IMR-90 (cell line): Measurements from ENCODE around the gene GLIS1. TPM values are rescaled to one million over a fixed set of nuclear protein-coding genes. Genes with fewer than 3 reads are reported as not detected.

Experiments
- ATAC-seq: fragments of 200-7000 bp; cut with Tn5 transposase; 2 replicates; pipeline ENCODE4 v1.9.1; 2020; ENCODE audit warnings: low read depth, mild to moderate bottlenecking, moderate library complexity
- BruUV-seq: library from RNA; stranded (reverse); fragments of 400-500 nt; replicated peaks from 2 replicates; lab custom pipeline; 2021; lab: Mats Ljungman, UMichigan
- CTCF ChIA-PET: fragments of 300-600 bp; formaldehyde crosslinking; extraction: SDS; loops from one replicate; lab custom pipeline; 2021; ENCODE audit warnings: antibody characterized with exemption; lab: Yijun Ruan, JAX
- POLR2A ChIA-PET: fragments of 300-600 bp; sonication (Branson Sonifier 250); formaldehyde crosslinking; loops from one replicate; lab custom pipeline; 2022; ENCODE audit warnings: antibody characterized with exemption; ENCODE audit not compliant: unreplicated experiment; lab: Charles Lee
- DNase-seq: peaks from one replicate; pipeline ENCODE4 v3.0.0; 2013
- H2AFZ ChIP-seq: replicated peaks from 2 replicates; pipeline ENCODE3; 2013; ENCODE audit warnings: low read length, mild to moderate bottlenecking; ENCODE audit not compliant: poor library complexity
- H2AK5ac ChIP-seq: 2 replicates; pipeline ENCODE4 v1.6.1; 2013; ENCODE audit warnings: low read depth, low read length, inconsistent platforms
- H2AK9ac ChIP-seq: replicated peaks from 2 replicates; pipeline ENCODE3; 2013; ENCODE audit warnings: mild to moderate bottlenecking, low read depth, low read length, moderate library complexity; ENCODE audit not compliant: poor library complexity
- H2BK120ac ChIP-seq: 2 replicates; pipeline ENCODE4 v1.6.1; 2013; ENCODE audit warnings: low read depth, low read length, inconsistent platforms
- H2BK15ac ChIP-seq: 3 replicates; pipeline ENCODE4 v1.6.1; 2013; ENCODE audit warnings: low read depth, low read length, inconsistent platforms
- H2BK20ac ChIP-seq: 2 replicates; pipeline ENCODE4 v1.6.1; 2013; ENCODE audit warnings: low read depth, mild to moderate bottlenecking, inconsistent platforms, low read length, moderate library complexity
- H2BK5ac ChIP-seq: 2 replicates; pipeline ENCODE4 v1.6.1; 2013; ENCODE audit warnings: mild to moderate bottlenecking, low read depth, low read length, inconsistent platforms; ENCODE audit not compliant: poor library complexity, severe bottlenecking
- H3K14ac ChIP-seq: replicated peaks from 2 replicates; pipeline ENCODE4 v1.6.1; 2013; ENCODE audit warnings: low read depth, low read length, inconsistent platforms
- H3K18ac ChIP-seq: 2 replicates; pipeline ENCODE4 v1.6.1; 2013; ENCODE audit warnings: low read depth, low read length, control low read depth
- H3K23ac ChIP-seq: 2 replicates; pipeline ENCODE4 v1.6.1; 2013; ENCODE audit warnings: low read depth, low read length, inconsistent platforms
- H3K27ac ChIP-seq: 2 replicates; pipeline ENCODE4 v1.5.1; 2013; ENCODE audit warnings: mild to moderate bottlenecking, control low read depth, low read length; ENCODE audit not compliant: insufficient read depth
- H3K27me3 ChIP-seq: 2 replicates; pipeline ENCODE4 v1.6.1; 2013; ENCODE audit warnings: low read length; ENCODE audit not compliant: control insufficient read depth, insufficient read depth
- H3K36me3 ChIP-seq: 2 replicates; pipeline ENCODE4 v1.6.1; 2013; ENCODE audit warnings: low read length, mixed read lengths; ENCODE audit not compliant: control insufficient read depth, insufficient read depth
- H3K4ac ChIP-seq: 2 replicates; pipeline ENCODE4 v1.6.1; 2013; ENCODE audit warnings: low read depth, low read length, inconsistent platforms
- H3K4me1 ChIP-seq: 2 replicates; pipeline ENCODE4 v1.6.1; 2013; ENCODE audit warnings: low read length, mixed read lengths; ENCODE audit not compliant: control insufficient read depth, insufficient read depth
- H3K4me2 ChIP-seq: 2 replicates; pipeline ENCODE4 v1.6.1; 2013; ENCODE audit warnings: low read depth, mild to moderate bottlenecking, control low read depth, low read length, moderate library complexity
- H3K4me3 ChIP-seq: 2 replicates; pipeline ENCODE4 v1.5.1; 2013; ENCODE audit warnings: low read depth, mild to moderate bottlenecking, control low read depth, low read length, moderate library complexity; ENCODE audit not compliant: insufficient read depth
- H3K56ac ChIP-seq: 2 replicates; pipeline ENCODE4 v1.6.1; 2013; ENCODE audit warnings: low read length, inconsistent platforms; ENCODE audit not compliant: insufficient read depth; ENCODE audit errors: extremely low read depth
- H3K79me1 ChIP-seq, 2 experiments: 2 replicates each; pipeline ENCODE4 v1.6.1; 2013; ENCODE audit warnings: low read length in 2 of 2, inconsistent platforms in 1 of 2, low read depth in 1 of 2
- H3K9ac ChIP-seq: 2 replicates; pipeline ENCODE4 v1.6.1; 2013; ENCODE audit warnings: low read depth, low read length, control low read depth
- H3K9me1 ChIP-seq: 2 replicates; pipeline ENCODE4 v1.6.1; 2013; ENCODE audit warnings: low read length, inconsistent platforms; ENCODE audit not compliant: insufficient read depth
- H3K9me3 ChIP-seq: 2 replicates; pipeline ENCODE4 v1.6.1; 2013; ENCODE audit warnings: low read length; ENCODE audit not compliant: control insufficient read depth, insufficient read depth
- H4K20me1 ChIP-seq: 2 replicates; pipeline ENCODE4 v1.6.1; 2013; ENCODE audit warnings: low read length, inconsistent platforms; ENCODE audit not compliant: insufficient read depth
- H4K5ac ChIP-seq: 2 replicates; pipeline ENCODE4 v1.6.1; 2013; ENCODE audit warnings: mild to moderate bottlenecking, low read depth, low read length, control low read depth
- H4K8ac ChIP-seq, 2 experiments: 2 replicates each; pipeline ENCODE4 v1.6.1; 2013; ENCODE audit warnings: low read depth in 2 of 2, low read length in 2 of 2, control low read depth in 1 of 2, inconsistent platforms in 1 of 2
- H4K91ac ChIP-seq: 2 replicates; pipeline ENCODE4 v1.6.1; 2013; ENCODE audit warnings: low read depth, low read length, inconsistent platforms; ENCODE audit not compliant: insufficient read depth
- BHLHE40 ChIP-seq: fragments of 150-350 bp; IDR thresholded peaks from 2 replicates; pipeline ENCODE4 v1.6.1; 2016; ENCODE audit warnings: mild to moderate bottlenecking, low read depth, low read length
- CEBPB ChIP-seq: IDR thresholded peaks from 2 replicates; pipeline ENCODE4 v1.6.1; 2012; ENCODE audit warnings: low read depth, low read length, improper control_type of control experiment
- CHD1 ChIP-seq: IDR thresholded peaks from 2 replicates; pipeline ENCODE4 v1.6.1; 2012; ENCODE audit warnings: low read depth, low read length, improper control_type of control experiment
- CTCF ChIP-seq: conservative IDR thresholded peaks from 2 replicates; pipeline ENCODE4 v1.5.1; 2012; ENCODE audit warnings: mild to moderate bottlenecking, low read depth, low read length, improper control_type of control experiment
- ELK1 ChIP-seq: fragments of 150-350 bp; IDR thresholded peaks from 2 replicates; pipeline ENCODE4 v1.6.1; 2016; ENCODE audit warnings: low read depth, mild to moderate bottlenecking, low read length, moderate library complexity, borderline replicate concordance
- FOS ChIP-seq: fragments of 150-350 bp; IDR thresholded peaks from 2 replicates; pipeline ENCODE4 v1.6.1; 2016; ENCODE audit warnings: low read depth, low read length
- MAFK ChIP-seq: IDR thresholded peaks from 2 replicates; pipeline ENCODE4 v1.6.1; 2012; ENCODE audit warnings: low read depth, low read length, improper control_type of control experiment
- MAZ ChIP-seq: IDR thresholded peaks from 2 replicates; pipeline ENCODE4 v1.6.1; 2012; ENCODE audit warnings: low read depth, mild to moderate bottlenecking, low read length, improper control_type of control experiment, moderate library complexity, borderline replicate concordance
- MXI1 ChIP-seq: IDR thresholded peaks from 2 replicates; pipeline ENCODE4 v1.6.1; 2012; ENCODE audit warnings: low read depth, mild to moderate bottlenecking, low read length, moderate library complexity, borderline replicate concordance
- NFE2L2 ChIP-seq: fragments of 150-350 bp; IDR thresholded peaks from 2 replicates; pipeline ENCODE4 v1.6.1; 2016; ENCODE audit warnings: low read depth, mild to moderate bottlenecking, low read length
- POLR2A ChIP-seq: IDR thresholded peaks from 2 replicates; pipeline ENCODE4 v1.6.1; 2012; ENCODE audit warnings: mild to moderate bottlenecking, low read depth, low read length
- RAD21 ChIP-seq: IDR thresholded peaks from 2 replicates; pipeline ENCODE4 v1.6.1; 2012; ENCODE audit warnings: low read length, improper control_type of control experiment
- RCOR1 ChIP-seq: IDR thresholded peaks from 2 replicates; pipeline ENCODE4 v1.6.1; 2012; ENCODE audit warnings: mild to moderate bottlenecking, low read length, improper control_type of control experiment; ENCODE audit not compliant: insufficient replicate concordance
- RFX5 ChIP-seq: IDR thresholded peaks from 2 replicates; pipeline ENCODE4 v1.8.0; 2012; ENCODE audit warnings: low read depth, mild to moderate bottlenecking, low read length, moderate library complexity
- SMC3 ChIP-seq: fragments of 150-350 bp; IDR thresholded peaks from 2 replicates; pipeline ENCODE4 v1.6.1; 2016; ENCODE audit warnings: low read depth, mild to moderate bottlenecking, antibody characterized with exemption, low read length, moderate library complexity
- WGBS, 2 experiments: methylation state at CpG; one replicate each; pipeline versions ENCODE4 v1.1.5 to v1.1.7; 2013; ENCODE audit warnings: missing lambda C conversion rate in 2 of 2; ENCODE audit not compliant: insufficient read length in 1 of 2; ENCODE audit errors: extremely low coverage in 2 of 2; 5-methylcytosine and 5-hydroxymethylcytosine counted together
- dilution Hi-C: fragments of 300-500 bp; cut with HindIII; formaldehyde crosslinking; loops from one replicate; pipeline ENCODE4 v1.14.3; 2018; ENCODE audit warnings: low sequenced_read_pairs; ENCODE audit not compliant: unreplicated experiment
- in situ Hi-C: fragments of 300-500 bp; cut with MboI; formaldehyde crosslinking; loops from 3 replicates; pipeline ENCODE4 v1.14.3; 2019; ENCODE audit warnings: low sequenced_read_pairs, inconsistent platforms, mixed read lengths
- intact Hi-C: fragments of 100-400 bp; cut with micrococcal nuclease; formaldehyde crosslinking; loops from 2 replicates; pipeline ENCODE4 v1.10.0; 2022
- polyA plus RNA-seq, 3 experiments: library from polyadenylated mRNA; depleted of rRNA; stranded (reverse); fragments of >200 nt; gene quantifications; 2 replicates each; pipeline ENCODE4 v1.2.3, GENCODE V29; 2012; ENCODE audit warnings: low replicate concordance in 1 of 3
- total RNA-seq: library from RNA; depleted of rRNA; stranded (reverse); fragments of >200 nt; gene quantifications from 2 replicates; pipeline ENCODE4 v1.2.3, GENCODE V29; 2012
- TF ChIP-seq, protein P1 (sequence below): fragments of 150-350 bp; IDR thresholded peaks from 2 replicates; pipeline ENCODE4 v1.6.1; 2017; ENCODE audit warnings: mild to moderate bottlenecking, antibody characterized with exemption, low read length, low read depth

GLIS1 gene
- total and polyA plus RNA-seq, 2 of the 4 experiments (the other 2 are of a cell fraction): 0.18 to 2.3 TPM

- intact Hi-C loops (no loop called here), dilution Hi-C loops (no loop called here), in situ Hi-C loops (no loop called here)
- no peak overlapping the region for H3K56ac ChIP-seq
- no peaks in the 10 kb centered on the region for H3K36me3 ChIP-seq
- no peaks in the 10 kb centered on the region for H3K79me1 ChIP-seq
- no peak overlapping the region for H3K27ac ChIP-seq
- H3K4me1 ChIP-seq: peaks cover 4% of the 10 kb centered on the region; the same call in 1 of the 2 replicates
- no peak overlapping the region for H2BK120ac ChIP-seq
- H3K9me3 ChIP-seq: no peaks in the 10 kb centered on the region; the same call in 1 of the 2 replicates
- no peak for DNase-seq
- no peak overlapping the region for H3K9ac ChIP-seq
- no peak overlapping the region for H2BK20ac ChIP-seq
- no peak overlapping the region for H2AFZ ChIP-seq
- no peaks in the 10 kb centered on the region for H4K20me1 ChIP-seq
- peaks cover 54% of the 10 kb centered on the region for H3K27me3 ChIP-seq
- H3K23ac ChIP-seq: no peak overlapping the region
- BruUV-seq: no TSS peak
- H3K9me1 ChIP-seq: no peaks in the 10 kb centered on the region; the same call in 1 of the 2 replicates
- H4K8ac ChIP-seq: no peak overlapping the region
- POLR2A ChIA-PET: no interaction called here
- H2BK5ac ChIP-seq: no peak overlapping the region
- H3K14ac ChIP-seq: no peak overlapping the region
- H2AK5ac ChIP-seq: no peak overlapping the region
- TF ChIP-seq SMC3 (no peak), FOS (no peak), CEBPB (no peak), POLR2A (no peak), RFX5 (no peak), MXI1 (no peak), CHD1 (no peak), RAD21 (no peak), MAZ (no peak), NFE2L2 (no peak), BHLHE40 (no peak), RCOR1 (no peak), ELK1 (no peak), MAFK (no peak), CTCF (no peak)
- TF ChIP-seq, protein P1, sequence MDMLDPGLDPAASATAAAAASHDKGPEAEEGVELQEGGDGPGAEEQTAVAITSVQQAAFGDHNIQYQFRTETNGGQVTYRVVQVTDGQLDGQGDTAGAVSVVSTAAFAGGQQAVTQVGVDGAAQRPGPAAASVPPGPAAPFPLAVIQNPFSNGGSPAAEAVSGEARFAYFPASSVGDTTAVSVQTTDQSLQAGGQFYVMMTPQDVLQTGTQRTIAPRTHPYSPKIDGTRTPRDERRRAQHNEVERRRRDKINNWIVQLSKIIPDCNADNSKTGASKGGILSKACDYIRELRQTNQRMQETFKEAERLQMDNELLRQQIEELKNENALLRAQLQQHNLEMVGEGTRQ: no peak
- H3K4ac ChIP-seq: no peak overlapping the region
- no peak overlapping the region for H2BK15ac ChIP-seq
- WGBS, 2 experiments: 74% methylated on average over 5 of the region's 8 CpGs; no CpG with 5 or more reads in 1 of the 2 experiments
- no peak overlapping the region for H4K5ac ChIP-seq
- H4K91ac ChIP-seq: no peak overlapping the region
- no peak overlapping the region for H3K4me2 ChIP-seq
- no peak overlapping the region for H3K18ac ChIP-seq
- H2AK9ac ChIP-seq: no peak overlapping the region
- CTCF ChIA-PET: no interaction called here
- no peak overlapping the region for H3K4me3 ChIP-seq
- no peak for ATAC-seq
Measured at GRCh38 chr1:53476579-53476978, 262.4 kb downstream of the GLIS1 start.
